Lower leg skin (tissue), 3 donors: ENCODE results near the gene SETD7.

ENCODE experiments used
- CTCF ChIP-seq, 3 donors: fragments of 450-650 bp; IDR thresholded peaks; one replicate each; pipeline ENCODE4 v1.5.1; 2016; ENCODE audit warnings: antibody characterized with exemption in 3 of 3, mild to moderate bottlenecking in 3 of 3, moderate library complexity in 2 of 3
- POLR2A ChIP-seq, 2 donors: fragments of 450-650 bp; IDR thresholded peaks; one replicate each; pipeline ENCODE4 v1.6.1; 2016 to 2017; ENCODE audit warnings: antibody characterized with exemption in 2 of 2, mild to moderate bottlenecking in 1 of 2, moderate library complexity in 1 of 2

- TF ChIP-seq CTCF (IDR thresholded peaks at IDR 0.05) (no peak), POLR2A (IDR thresholded peaks at IDR 0.05) (no peak)
Measured at GRCh38 chr4:139560406-139561104, 4.5 kb upstream of the SETD7 start.
